Omental fat pad (tissue), 4 donors: Measurements from ENCODE around the gene PRCC. TPM values are rescaled to one million over a fixed set of nuclear protein-coding genes. Genes with fewer than 3 reads are reported as not detected.

Experiments
- ATAC-seq: fragments of 150-250 bp; one replicate; pipeline ENCODE4 v1.9.1; 2016; ENCODE audit warnings: mild to moderate bottlenecking, moderate library complexity; ENCODE audit not compliant: low FRiP score
- DNase-seq: peaks from one replicate; pipeline ENCODE4 v3.0.0-alpha.2; 2019; ENCODE audit warnings: low spot score
- CTCF ChIP-seq, 3 donors: fragments of 450-650 bp; IDR thresholded peaks; one replicate each; pipeline ENCODE4 v1.5.1; 2016 to 2017; ENCODE audit warnings: antibody characterized with exemption in 3 of 3, mild to moderate bottlenecking in 3 of 3, moderate library complexity in 2 of 3
- total RNA-seq, 4 donors: library from RNA; depleted of rRNA; stranded (reverse); fragments of >200 nt; gene quantifications; one replicate each; pipeline ENCODE4 v1.1.0, GENCODE V29; 2016

The PRCC gene
- total RNA-seq, 4 donors from 2014 or later: 25.5 to 34.7 (median 28.2) TPM

- no peak for ATAC-seq
- no peak for DNase-seq
- TF ChIP-seq CTCF (IDR thresholded peaks at IDR 0.05): no peak
Observed at GRCh38 chr1:156844638-156845037, 77.3 kb downstream of the PRCC start.

- DNase-seq: no peak
- TF ChIP-seq CTCF (IDR thresholded peaks at IDR 0.05): no peak
- no peak for ATAC-seq
Observed at GRCh38 chr1:156845055-156845952, 78.0 kb downstream of the PRCC start.

- no peak for TF ChIP-seq CTCF (IDR thresholded peaks at IDR 0.05)
- no peak for ATAC-seq
- no peak for DNase-seq
Observed at GRCh38 chr1:156845953-156846545, 78.7 kb downstream of the PRCC start.

GRCh38 chr1:156846643-156847042 lies 79.3 kb downstream of the PRCC start:
- TF ChIP-seq CTCF (IDR thresholded peaks at IDR 0.05): no peak
- ATAC-seq (no peak), DNase-seq (no peak)

GRCh38 chr1:156847591-156848460 lies 80.5 kb downstream of the PRCC start:
- DNase-seq: no peak
- TF ChIP-seq CTCF (IDR thresholded peaks at IDR 0.05): no peak
- ATAC-seq: no peak

- TF ChIP-seq CTCF (IDR thresholded peaks at IDR 0.05): no peak
- DNase-seq: no peak
- ATAC-seq: no peak
Observed at GRCh38 chr1:156848461-156849150, 81.3 kb downstream of the PRCC start.
